Breast epithelium (tissue), 4 donors: ENCODE data around the gene AGPAT2. TPM values are rescaled to one million over a fixed set of nuclear protein-coding genes. Genes with fewer than 3 reads are reported as not detected.

Experiments
- DNase-seq, 2 donors: peaks; one replicate each; pipeline ENCODE4 v3.0.0-alpha.2; 2019; ENCODE audit warnings: low spot score in 2 of 2
- H3K27ac ChIP-seq, 2 donors: fragments of 200-600 bp; sonication (generic) in 1 of 2; one replicate each; pipeline ENCODE4 v1.5.1; 2016 to 2019; ENCODE audit warnings: mild to moderate bottlenecking in 1 of 2
- H3K27me3 ChIP-seq, 2 donors: fragments of 200-600 bp; sonication (generic) in 1 of 2; one replicate each; pipeline versions ENCODE4 v1.5.1 to v1.6.0; 2017 to 2019; ENCODE audit warnings: control low read depth in 1 of 2, mild to moderate bottlenecking in 1 of 2
- H3K36me3 ChIP-seq: fragments of 200-600 bp; one replicate; pipeline ENCODE4 v1.5.1; 2019
- H3K4me1 ChIP-seq, 2 donors: fragments of 200-600 bp; sonication (generic); one replicate each; pipeline ENCODE4 v1.5.1; 2016 to 2019; ENCODE audit warnings: control low read depth in 1 of 2
- H3K4me3 ChIP-seq, 3 donors: fragments of 200-600 bp; sonication (generic); 1 replicate in 2 of 3; 2 replicates in 1 of 3; pipeline ENCODE4 v1.5.1; 2016 to 2019; ENCODE audit warnings: mild to moderate bottlenecking in 3 of 3, moderate library complexity in 2 of 3
- H3K9me3 ChIP-seq, 2 donors: fragments of 200-600 bp; sonication (generic) in 1 of 2; one replicate each; pipeline ENCODE4 v1.5.1; 2016 to 2019; ENCODE audit warnings: control low read depth in 1 of 2
- POLR2A ChIP-seq: fragments of 450-650 bp; IDR thresholded peaks from one replicate; pipeline ENCODE4 v1.6.1; 2016; ENCODE audit warnings: antibody characterized with exemption, mild to moderate bottlenecking, moderate library complexity
- POLR2AphosphoS5 ChIP-seq, 3 donors: sonication (generic); formaldehyde crosslinking; IDR thresholded peaks; one replicate each; pipeline ENCODE4 v1.6.1; 2017; ENCODE audit warnings: antibody characterized with exemption in 3 of 3
- intact Hi-C: fragments of 100-400 bp; cut with DNase I; formaldehyde crosslinking; loops from one replicate; pipeline ENCODE4 v1.15.1; 2023; ENCODE audit warnings: low total_unique reads
- total RNA-seq, 3 donors: library from RNA; depleted of rRNA; stranded (reverse); fragments of >200 nt; gene quantifications; one replicate each; pipeline ENCODE4 v1.1.0, GENCODE V29; 2016
- TF ChIP-seq, protein P1 (sequence below), 3 donors: fragments of 450-650 bp; IDR thresholded peaks; one replicate each; pipeline ENCODE4 v1.5.1; 2016 to 2017; ENCODE audit warnings: antibody characterized with exemption in 3 of 3, mild to moderate bottlenecking in 3 of 3, moderate library complexity in 3 of 3

AGPAT2 gene
- total RNA-seq, 3 donors from 2014 or later, result 106 to 551 (median 110) TPM

- DNase-seq, result no peak
- Histone ChIP-seq H3K36me3 (no peaks in the 10 kb centered on the region), H3K9me3 (no peaks in the 10 kb centered on the region), H3K27ac (no peak overlapping the region), H3K4me1 (no peaks in the 10 kb centered on the region), H3K4me3 (no peak overlapping the region), H3K27me3 (peaks cover 3 to 33% of the 10 kb centered on the region in 2 donors)
- intact Hi-C loops, result no loop called here
- TF ChIP-seq, protein P1, sequence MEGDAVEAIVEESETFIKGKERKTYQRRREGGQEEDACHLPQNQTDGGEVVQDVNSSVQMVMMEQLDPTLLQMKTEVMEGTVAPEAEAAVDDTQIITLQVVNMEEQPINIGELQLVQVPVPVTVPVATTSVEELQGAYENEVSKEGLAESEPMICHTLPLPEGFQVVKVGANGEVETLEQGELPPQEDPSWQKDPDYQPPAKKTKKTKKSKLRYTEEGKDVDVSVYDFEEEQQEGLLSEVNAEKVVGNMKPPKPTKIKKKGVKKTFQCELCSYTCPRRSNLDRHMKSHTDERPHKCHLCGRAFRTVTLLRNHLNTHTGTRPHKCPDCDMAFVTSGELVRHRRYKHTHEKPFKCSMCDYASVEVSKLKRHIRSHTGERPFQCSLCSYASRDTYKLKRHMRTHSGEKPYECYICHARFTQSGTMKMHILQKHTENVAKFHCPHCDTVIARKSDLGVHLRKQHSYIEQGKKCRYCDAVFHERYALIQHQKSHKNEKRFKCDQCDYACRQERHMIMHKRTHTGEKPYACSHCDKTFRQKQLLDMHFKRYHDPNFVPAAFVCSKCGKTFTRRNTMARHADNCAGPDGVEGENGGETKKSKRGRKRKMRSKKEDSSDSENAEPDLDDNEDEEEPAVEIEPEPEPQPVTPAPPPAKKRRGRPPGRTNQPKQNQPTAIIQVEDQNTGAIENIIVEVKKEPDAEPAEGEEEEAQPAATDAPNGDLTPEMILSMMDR (IDR thresholded peaks at IDR 0.05), result peak; percentile 36 to 64 (median 58)
- TF ChIP-seq POLR2A, result no peak
- no peak for TF ChIP-seq POLR2AphosphoS5 (IDR thresholded peaks at IDR 0.05)
Observed at GRCh38 chr9:136671646-136672430, 15.4 kb downstream of the AGPAT2 start.

- DNase-seq, result no peak
- Histone ChIP-seq H3K27ac (no peak overlapping the region), H3K4me3 (no peak overlapping the region), H3K9me3 (no peaks in the 10 kb centered on the region), H3K27me3 (peaks cover 3 to 35% of the 10 kb centered on the region in 2 donors), H3K4me1 (peaks cover 0 to 2% of the 10 kb centered on the region in 2 donors), H3K36me3 (no peaks in the 10 kb centered on the region)
- TF ChIP-seq POLR2A (no peak), POLR2AphosphoS5 (IDR thresholded peaks at IDR 0.05) (no peak)
- TF ChIP-seq, protein P1 (IDR thresholded peaks at IDR 0.05), result no peak
- intact Hi-C loops, result no loop called here
Observed at GRCh38 chr9:136671254-136671614, 16.0 kb downstream of the AGPAT2 start.

GRCh38 chr9:136670576-136671253 lies 16.5 kb downstream of the AGPAT2 start:
- TF ChIP-seq POLR2AphosphoS5 (IDR thresholded peaks at IDR 0.05) (no peak), POLR2A (no peak)
- TF ChIP-seq, protein P1 (IDR thresholded peaks at IDR 0.05), result no peak
- H3K4me3 ChIP-seq, result peak overlapping the region; percentile 3 to 69 (median 17)
- H3K9me3 ChIP-seq, result no peaks in the 10 kb centered on the region
- no peaks in the 10 kb centered on the region for H3K36me3 ChIP-seq
- peaks cover 0 to 4% of the 10 kb centered on the region in 2 donors for H3K4me1 ChIP-seq
- no peak overlapping the region for H3K27ac ChIP-seq
- H3K27me3 ChIP-seq, result peaks cover 3 to 35% of the 10 kb centered on the region in 2 donors
- DNase-seq, result no peak
- intact Hi-C loops, result no loop called here

DNA sequence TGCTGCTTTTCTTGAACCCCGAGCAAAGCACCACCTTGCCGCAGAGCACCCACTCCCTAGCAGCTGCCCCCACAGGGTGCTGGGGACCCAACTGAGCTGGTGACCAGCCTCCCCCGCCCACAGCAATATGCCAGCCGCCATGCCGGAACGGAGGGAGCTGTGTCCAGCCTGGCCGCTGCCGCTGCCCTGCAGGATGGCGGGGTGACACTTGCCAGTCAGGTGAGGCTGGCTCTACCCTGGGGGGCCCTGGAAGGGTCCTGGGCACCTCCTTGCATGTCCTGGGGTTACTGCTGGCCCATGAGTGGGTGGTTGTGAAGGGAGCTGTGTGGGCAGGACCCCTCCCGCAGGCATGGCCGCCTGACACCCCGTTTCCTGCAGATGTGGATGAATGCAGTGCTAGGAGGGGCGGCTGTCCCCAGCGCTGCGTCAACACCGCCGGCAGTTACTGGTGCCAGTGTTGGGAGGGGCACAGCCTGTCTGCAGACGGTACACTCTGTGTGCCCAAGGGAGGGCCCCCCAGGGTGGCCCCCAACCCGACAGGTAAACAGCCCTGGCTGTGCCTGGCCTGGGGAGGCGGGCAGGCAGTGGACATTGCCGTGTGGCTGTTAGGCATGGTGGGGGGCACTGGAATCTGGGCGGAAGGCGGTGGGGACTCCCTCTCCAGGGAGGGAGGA lies 17.3 kb downstream of the AGPAT2 start:
- peaks cover 3 to 39% of the 10 kb centered on the region in 2 donors for H3K27me3 ChIP-seq
- no peaks in the 10 kb centered on the region for H3K9me3 ChIP-seq
- TF ChIP-seq POLR2AphosphoS5 (IDR thresholded peaks at IDR 0.05) (no peak), POLR2A (no peak)
- TF ChIP-seq, protein P1 (IDR thresholded peaks at IDR 0.05), result no peak
- H3K4me3 ChIP-seq, result peak overlapping the region; percentile 3 to 69 (median 42)
- no peaks in the 10 kb centered on the region for H3K36me3 ChIP-seq
- H3K27ac ChIP-seq, result no peak overlapping the region
- intact Hi-C loops, result loop anchor here (1.0 kb wide), 1 partner anchor 23 kb away; no protein-coding TSS in a partner anchor
- peaks cover 0 to 4% of the 10 kb centered on the region in 2 donors for H3K4me1 ChIP-seq
- no peak for DNase-seq
